Keratinocyte (primary cell): Measurements from ENCODE around the gene RBMY1B.

Experiments used
- CTCF ChIP-seq, 3 experiments: IDR thresholded peaks in 1 of 3; conservative IDR thresholded peaks in 1 of 3; optimal IDR thresholded peaks in 1 of 3; 2 replicates in 2 of 3; 3 replicates in 1 of 3; pipeline versions ENCODE3 to v1.5.1; 2011; ENCODE audit warnings: low read length in 3 of 3, mild to moderate bottlenecking in 3 of 3, moderate library complexity in 2 of 3, control low read depth in 1 of 3, inconsistent platforms in 1 of 3; ENCODE audit not compliant: insufficient read depth in 2 of 3; ENCODE audit errors: extremely low read depth in 1 of 3
- EZH2 ChIP-seq: IDR thresholded peaks from one replicate; pipeline ENCODE4 v1.6.1; 2012; ENCODE audit warnings: inconsistent platforms, mild to moderate bottlenecking, low read length, moderate library complexity

GRCh38 chrY:21482967-21483366 lies 28.2 kb upstream of the RBMY1B start:
- TF ChIP-seq CTCF (optimal IDR thresholded peaks at IDR 0.05 in 1 of 3, IDR thresholded peaks at IDR 0.05 in 1 of 3, conservative IDR thresholded peaks at IDR 0.05 in 1 of 3; ENCODE audit: extremely low read depth in 1 of 3, insufficient read depth in 2 of 3, low read length in 3 of 3) (no peak), EZH2 (no peak)
